Vagina (tissue), 2 donors: Measurements from ENCODE around the gene HRH3. TPM values are rescaled to one million over a fixed set of nuclear protein-coding genes. Genes with fewer than 3 reads are reported as not detected.

ENCODE experiments used
- DNase-seq, 2 donors: peaks; one replicate each; pipeline ENCODE4 v3.0.0-alpha.2; 2017; ENCODE audit errors: extremely low spot score in 2 of 2
- H3K27ac ChIP-seq: fragments of 200-600 bp; sonication (generic); one replicate; pipeline ENCODE4 v1.5.1; 2019
- H3K27me3 ChIP-seq: fragments of 200-600 bp; sonication (generic); one replicate; pipeline ENCODE4 v1.5.1; 2019
- H3K36me3 ChIP-seq, 2 donors: fragments of 200-600 bp; sonication (generic); one replicate each; pipeline ENCODE4 v1.5.1; 2017 to 2019
- H3K4me1 ChIP-seq: fragments of 200-600 bp; sonication (generic); one replicate; pipeline ENCODE4 v1.5.1; 2019
- H3K4me3 ChIP-seq, 2 donors: fragments of 200-600 bp; sonication (generic); 1 replicate in 1 of 2; 2 replicates in 1 of 2; pipeline ENCODE4 v1.5.1; 2016 to 2019
- H3K9me3 ChIP-seq: fragments of 200-600 bp; sonication (generic); one replicate; pipeline ENCODE4 v1.5.1; 2019
- POLR2A ChIP-seq, 2 donors: fragments of 450-650 bp; IDR thresholded peaks; one replicate each; pipeline ENCODE4 v1.6.1; 2017; ENCODE audit warnings: antibody characterized with exemption in 2 of 2, mild to moderate bottlenecking in 2 of 2, moderate library complexity in 2 of 2
- POLR2AphosphoS5 ChIP-seq, 2 donors: sonication (generic); formaldehyde crosslinking; IDR thresholded peaks; one replicate each; pipeline ENCODE4 v1.9.0; 2017; ENCODE audit warnings: antibody characterized with exemption in 2 of 2, mild to moderate bottlenecking in 2 of 2, low read depth in 1 of 2; ENCODE audit not compliant: insufficient read depth in 1 of 2
- intact Hi-C: fragments of 100-400 bp; cut with DNase I; formaldehyde crosslinking; loops from one replicate; pipeline ENCODE4 v1.15.1; 2023
- total RNA-seq: library from RNA; depleted of rRNA; stranded (reverse); fragments of >200 nt; gene quantifications from one replicate; pipeline ENCODE4 v1.2.3, GENCODE V29; 2016
- TF ChIP-seq, protein P1 (sequence below), 3 experiments: fragments of 450-650 bp in 2 of 3; fragments of 200-600 bp in 1 of 3; sonication (generic) in 1 of 3; IDR thresholded peaks; one replicate each; pipeline ENCODE4 v1.5.1; 2017 to 2019; ENCODE audit warnings: antibody characterized with exemption in 3 of 3, mild to moderate bottlenecking in 2 of 3, moderate library complexity in 2 of 3

The HRH3 gene
- total RNA-seq, 1 donor from 2014 or later = not detected

DNA sequence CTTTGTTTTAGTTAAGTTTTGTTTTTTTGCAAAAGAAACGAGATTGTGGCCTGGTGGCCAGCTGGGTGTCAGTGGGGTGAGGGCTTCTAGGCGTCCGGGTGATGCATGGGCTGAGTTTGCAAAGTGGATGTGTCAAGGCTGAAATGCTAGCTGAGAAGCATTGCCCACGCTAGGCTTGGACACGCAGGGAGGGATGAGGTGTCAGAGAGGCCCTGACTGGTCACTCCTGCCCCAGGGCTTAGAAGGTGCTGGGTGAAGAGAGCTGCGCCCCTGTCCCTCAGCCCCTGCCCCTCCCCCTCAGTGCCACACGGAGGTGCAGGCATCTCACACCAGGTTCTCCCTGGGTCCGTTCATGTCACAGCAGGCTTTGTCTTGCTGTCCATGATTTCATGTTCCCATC lies 26.4 kb upstream of the HRH3 start:
- Histone ChIP-seq H3K27ac (no peak overlapping the region), H3K4me1 (peaks cover 71% of the 10 kb centered on the region), H3K27me3 (no peaks in the 10 kb centered on the region), H3K4me3 (no peak overlapping the region), H3K9me3 (no peaks in the 10 kb centered on the region), H3K36me3 (peaks cover 0 to 12% of the 10 kb centered on the region in 2 donors)
- no peak for TF ChIP-seq POLR2A (IDR thresholded peaks at IDR 0.05)
- no peak for TF ChIP-seq POLR2AphosphoS5 (IDR thresholded peaks at IDR 0.05; ENCODE audit: insufficient read depth in 1 of 2, low read depth in 1 of 2)
- TF ChIP-seq, protein P1, sequence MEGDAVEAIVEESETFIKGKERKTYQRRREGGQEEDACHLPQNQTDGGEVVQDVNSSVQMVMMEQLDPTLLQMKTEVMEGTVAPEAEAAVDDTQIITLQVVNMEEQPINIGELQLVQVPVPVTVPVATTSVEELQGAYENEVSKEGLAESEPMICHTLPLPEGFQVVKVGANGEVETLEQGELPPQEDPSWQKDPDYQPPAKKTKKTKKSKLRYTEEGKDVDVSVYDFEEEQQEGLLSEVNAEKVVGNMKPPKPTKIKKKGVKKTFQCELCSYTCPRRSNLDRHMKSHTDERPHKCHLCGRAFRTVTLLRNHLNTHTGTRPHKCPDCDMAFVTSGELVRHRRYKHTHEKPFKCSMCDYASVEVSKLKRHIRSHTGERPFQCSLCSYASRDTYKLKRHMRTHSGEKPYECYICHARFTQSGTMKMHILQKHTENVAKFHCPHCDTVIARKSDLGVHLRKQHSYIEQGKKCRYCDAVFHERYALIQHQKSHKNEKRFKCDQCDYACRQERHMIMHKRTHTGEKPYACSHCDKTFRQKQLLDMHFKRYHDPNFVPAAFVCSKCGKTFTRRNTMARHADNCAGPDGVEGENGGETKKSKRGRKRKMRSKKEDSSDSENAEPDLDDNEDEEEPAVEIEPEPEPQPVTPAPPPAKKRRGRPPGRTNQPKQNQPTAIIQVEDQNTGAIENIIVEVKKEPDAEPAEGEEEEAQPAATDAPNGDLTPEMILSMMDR (IDR thresholded peaks at IDR 0.05) = no peak
- intact Hi-C loops = no loop called here
- no peak for DNase-seq

DNA sequence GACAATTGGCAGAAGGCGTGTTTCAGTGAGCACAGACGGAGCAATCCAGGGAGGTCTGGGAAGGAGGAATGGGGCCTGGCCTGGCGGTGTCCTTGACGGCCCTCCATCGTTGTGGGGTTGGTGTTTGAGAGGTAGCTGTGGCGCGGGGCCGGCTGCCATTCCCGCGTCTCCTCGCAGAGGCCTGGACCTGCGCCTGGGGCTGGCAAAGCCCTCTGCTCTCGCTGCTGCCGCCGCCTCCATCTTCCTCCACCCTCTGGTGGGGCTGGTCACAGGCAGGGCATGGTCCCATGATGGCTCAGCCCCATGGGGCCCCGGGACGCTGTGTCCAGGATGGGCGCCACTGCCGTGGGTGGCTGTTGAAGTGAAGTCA lies 25.8 kb upstream of the HRH3 start:
- no peak for DNase-seq
- intact Hi-C loops = no loop called here
- TF ChIP-seq POLR2AphosphoS5 (IDR thresholded peaks at IDR 0.05; ENCODE audit: insufficient read depth in 1 of 2, low read depth in 1 of 2) = no peak
- TF ChIP-seq, protein P1 (IDR thresholded peaks at IDR 0.05) = no peak
- no peak for TF ChIP-seq POLR2A (IDR thresholded peaks at IDR 0.05)
- H3K27me3 ChIP-seq = no peaks in the 10 kb centered on the region
- peaks cover 0 to 12% of the 10 kb centered on the region in 2 donors for H3K36me3 ChIP-seq
- no peak overlapping the region for H3K4me3 ChIP-seq
- peaks cover 75% of the 10 kb centered on the region for H3K4me1 ChIP-seq
- no peaks in the 10 kb centered on the region for H3K9me3 ChIP-seq
- H3K27ac ChIP-seq = no peak overlapping the region

DNA sequence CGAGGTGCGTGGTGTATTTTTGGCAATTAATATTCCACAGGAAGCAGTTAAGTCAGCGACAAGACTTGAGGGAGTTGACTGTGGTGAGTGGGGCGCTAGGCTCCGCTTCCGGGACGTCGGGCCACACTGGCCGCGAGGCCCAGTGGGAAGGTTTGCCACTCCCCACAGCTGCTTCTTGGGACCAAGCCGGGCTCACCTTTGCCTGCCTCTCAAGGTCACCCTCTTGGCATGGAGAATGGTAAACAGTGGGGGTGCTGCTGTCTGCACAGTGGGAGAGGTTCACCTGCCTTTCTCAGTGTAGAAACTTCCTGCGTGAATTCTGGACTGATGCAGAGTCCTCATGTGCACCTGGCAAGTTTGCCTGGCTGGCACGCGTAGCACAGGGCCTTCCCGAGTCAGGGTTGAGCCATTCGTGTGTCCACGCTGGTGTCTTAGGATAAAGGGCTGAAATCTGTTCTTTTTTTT lies 24.6 kb upstream of the HRH3 start:
- no peak for DNase-seq
- Histone ChIP-seq H3K36me3 (peaks cover 0 to 12% of the 10 kb centered on the region in 2 donors), H3K27me3 (no peaks in the 10 kb centered on the region), H3K4me3 (no peak overlapping the region), H3K4me1 (peaks cover 73% of the 10 kb centered on the region), H3K9me3 (no peaks in the 10 kb centered on the region), H3K27ac (no peak overlapping the region)
- intact Hi-C loops = loop anchor here (5.0 kb wide), 1 partner anchor 1843 kb away; no protein-coding TSS in a partner anchor
- no peak for TF ChIP-seq POLR2AphosphoS5 (IDR thresholded peaks at IDR 0.05; ENCODE audit: insufficient read depth in 1 of 2, low read depth in 1 of 2)
- TF ChIP-seq, protein P1 (IDR thresholded peaks at IDR 0.05) = no peak
- TF ChIP-seq POLR2A (IDR thresholded peaks at IDR 0.05) = no peak

DNA sequence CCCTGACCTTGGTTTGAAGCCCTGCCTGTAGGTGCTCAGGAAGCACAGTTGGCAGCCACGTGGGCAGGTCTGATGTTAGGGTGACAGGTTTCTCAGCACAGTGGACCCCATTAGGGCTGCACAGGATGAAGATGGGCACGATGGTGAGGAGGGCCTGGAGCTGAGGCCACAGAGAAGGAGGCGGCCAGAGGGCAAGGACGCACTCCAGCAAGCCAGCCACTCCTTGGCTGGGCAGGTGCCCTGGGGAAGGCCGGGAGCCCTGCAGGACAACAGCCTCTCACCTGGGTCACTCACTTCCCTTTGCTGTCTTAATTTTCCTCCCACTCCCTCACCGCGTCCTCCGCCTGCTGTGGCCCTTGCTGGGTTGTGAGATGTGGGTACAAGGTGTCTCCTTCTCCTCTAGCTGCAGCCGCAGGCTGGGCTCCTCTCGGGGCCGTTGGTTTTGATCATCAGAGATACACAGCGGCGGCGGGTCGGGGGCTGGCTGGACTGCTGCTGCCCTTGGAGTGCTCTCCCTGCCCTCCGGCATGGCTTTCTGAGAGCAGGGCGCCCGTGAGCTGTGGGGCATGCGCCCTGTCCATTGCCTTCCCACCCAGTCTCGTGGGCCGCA lies 23.9 kb upstream of the HRH3 start:
- Histone ChIP-seq H3K4me3 (no peak overlapping the region), H3K27me3 (no peaks in the 10 kb centered on the region), H3K27ac (no peak overlapping the region), H3K9me3 (no peaks in the 10 kb centered on the region), H3K36me3 (peaks cover 0 to 12% of the 10 kb centered on the region in 2 donors), H3K4me1 (peaks cover 79% of the 10 kb centered on the region)
- intact Hi-C loops = loop anchor here (5.0 kb wide), 1 partner anchor 1843 kb away; no protein-coding TSS in a partner anchor
- TF ChIP-seq, protein P1 (IDR thresholded peaks at IDR 0.05) = no peak
- TF ChIP-seq POLR2A (IDR thresholded peaks at IDR 0.05) = no peak
- no peak for TF ChIP-seq POLR2AphosphoS5 (IDR thresholded peaks at IDR 0.05; ENCODE audit: insufficient read depth in 1 of 2, low read depth in 1 of 2)
- DNase-seq = no peak

DNA sequence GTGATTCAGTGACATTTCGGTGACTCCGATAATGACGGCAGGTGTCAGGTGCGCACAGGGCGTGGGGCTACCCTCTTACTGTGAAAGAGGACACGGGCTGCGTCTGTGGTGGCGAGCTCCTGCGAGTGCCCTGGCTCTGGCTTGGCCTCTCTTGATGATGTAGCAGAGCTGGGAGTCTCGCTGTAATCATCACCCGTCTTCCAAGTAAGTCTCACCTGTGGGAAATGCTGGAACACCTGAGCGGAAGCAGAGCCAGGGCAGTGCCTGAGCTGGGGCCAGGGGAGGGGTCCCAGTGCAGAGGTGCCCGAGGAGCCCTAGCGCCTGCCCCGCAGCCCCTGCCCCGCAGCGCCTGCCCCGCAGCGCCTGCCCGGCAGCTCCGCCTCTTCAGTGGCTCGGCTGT lies 23.0 kb upstream of the HRH3 start:
- intact Hi-C loops = loop anchor here (5.0 kb wide), 1 partner anchor 1844 kb away; no protein-coding TSS in a partner anchor
- H3K27ac ChIP-seq = peak overlapping the region; percentile 46
- H3K4me1 ChIP-seq = peaks cover 81% of the 10 kb centered on the region
- no peaks in the 10 kb centered on the region for H3K27me3 ChIP-seq
- no peaks in the 10 kb centered on the region for H3K9me3 ChIP-seq
- no peak for TF ChIP-seq POLR2AphosphoS5 (IDR thresholded peaks at IDR 0.05; ENCODE audit: insufficient read depth in 1 of 2, low read depth in 1 of 2)
- TF ChIP-seq, protein P1 (IDR thresholded peaks at IDR 0.05) = no peak
- no peak for TF ChIP-seq POLR2A (IDR thresholded peaks at IDR 0.05)
- H3K4me3 ChIP-seq = no peak overlapping the region
- peaks cover 0 to 12% of the 10 kb centered on the region in 2 donors for H3K36me3 ChIP-seq
- no peak for DNase-seq
